ENCODE results near the gene TSR3.

Gene TSR3

GRCh38 chr16:1351582-1352362, at the start of gene TSR3, which contains the start of gene GNPTG:
Gene TSR3 (minus strand): TSS chr16:1351878. CDS start chr16:1351804, 74 bp downstream.
Gene GNPTG (plus strand): TSS chr16:1351931. CDS start chr16:1351966, 35 bp downstream.
- Histone ChIP-seq H3K27ac (ENCODE audit: low read length) (no peak within 1 kb of the TSS), H3K36me3 (ENCODE audit: control insufficient read depth, insufficient read depth, low read length) (peaks cover 12% of the 10 kb centered on the region), H3K27me3 (ENCODE audit: control insufficient read depth, insufficient read depth, low read length) (no peaks in the 10 kb centered on the region), H3K4me1 (ENCODE audit: control insufficient read depth, insufficient read depth, low read length) (peaks cover 2% of the 10 kb centered on the region), H3K9me3 (ENCODE audit: control insufficient read depth, insufficient read depth, low read length) (no peaks in the 10 kb centered on the region), H3K4me3 (ENCODE audit: low read length) (peak within 1 kb of the TSS; percentile 98)
- no CpG with 5 or more reads among the region's 98 CpGs for WGBS (ENCODE audit: insufficient coverage, insufficient read length)
- no peak for DNase-seq (ENCODE audit: low read depth, low spot score)

- H3K9me3 ChIP-seq (ENCODE audit: control insufficient read depth, insufficient read depth, low read length): no peaks in the 10 kb centered on the region
- no peak for DNase-seq (ENCODE audit: low read depth, low spot score)
- H3K27me3 ChIP-seq (ENCODE audit: control insufficient read depth, insufficient read depth, low read length): no peaks in the 10 kb centered on the region
- WGBS (ENCODE audit: insufficient coverage, insufficient read length): no CpG with 5 or more reads among the region's 29 CpGs
- H3K4me1 ChIP-seq (ENCODE audit: control insufficient read depth, insufficient read depth, low read length): no peaks in the 10 kb centered on the region
- peaks cover 10% of the 10 kb centered on the region for H3K36me3 ChIP-seq (ENCODE audit: control insufficient read depth, insufficient read depth, low read length)
- H3K27ac ChIP-seq (ENCODE audit: low read length): no peak overlapping the region
- H3K4me3 ChIP-seq (ENCODE audit: low read length): no peak overlapping the region
Measured at GRCh38 chr16:1401061-1401757, 49.5 kb upstream of the TSR3 start.

GRCh38 chr16:1398826-1399581, 47.3 kb upstream of the TSR3 start:
- no peaks in the 10 kb centered on the region for H3K4me1 ChIP-seq (ENCODE audit: control insufficient read depth, insufficient read depth, low read length)
- no peak for DNase-seq (ENCODE audit: low read depth, low spot score)
- WGBS (ENCODE audit: insufficient coverage, insufficient read length): no CpG with 5 or more reads among the region's 38 CpGs
- no peaks in the 10 kb centered on the region for H3K27me3 ChIP-seq (ENCODE audit: control insufficient read depth, insufficient read depth, low read length)
- H3K36me3 ChIP-seq (ENCODE audit: control insufficient read depth, insufficient read depth, low read length): peaks cover 10% of the 10 kb centered on the region
- no peak overlapping the region for H3K4me3 ChIP-seq (ENCODE audit: low read length)
- H3K27ac ChIP-seq (ENCODE audit: low read length): no peak overlapping the region
- no peaks in the 10 kb centered on the region for H3K9me3 ChIP-seq (ENCODE audit: control insufficient read depth, insufficient read depth, low read length)

GRCh38 chr16:1398351-1398750, 46.7 kb upstream of the TSR3 start:
- Histone ChIP-seq H3K36me3 (ENCODE audit: control insufficient read depth, insufficient read depth, low read length) (peaks cover 14% of the 10 kb centered on the region), H3K4me3 (ENCODE audit: low read length) (no peak overlapping the region), H3K9me3 (ENCODE audit: control insufficient read depth, insufficient read depth, low read length) (no peaks in the 10 kb centered on the region), H3K27me3 (ENCODE audit: control insufficient read depth, insufficient read depth, low read length) (no peaks in the 10 kb centered on the region), H3K4me1 (ENCODE audit: control insufficient read depth, insufficient read depth, low read length) (no peaks in the 10 kb centered on the region), H3K27ac (ENCODE audit: low read length) (no peak overlapping the region)
- no peak for DNase-seq (ENCODE audit: low read depth, low spot score)
- WGBS (ENCODE audit: insufficient coverage, insufficient read length): no CpG with 5 or more reads among the region's 9 CpGs

- H3K27ac ChIP-seq (ENCODE audit: low read length): no peak overlapping the region
- no peak overlapping the region for H3K4me3 ChIP-seq (ENCODE audit: low read length)
- no CpG with 5 or more reads among the region's 21 CpGs for WGBS (ENCODE audit: insufficient coverage, insufficient read length)
- H3K4me1 ChIP-seq (ENCODE audit: control insufficient read depth, insufficient read depth, low read length): no peaks in the 10 kb centered on the region
- H3K36me3 ChIP-seq (ENCODE audit: control insufficient read depth, insufficient read depth, low read length): peaks cover 13% of the 10 kb centered on the region
- H3K9me3 ChIP-seq (ENCODE audit: control insufficient read depth, insufficient read depth, low read length): no peaks in the 10 kb centered on the region
- no peak for DNase-seq (ENCODE audit: low read depth, low spot score)
- no peaks in the 10 kb centered on the region for H3K27me3 ChIP-seq (ENCODE audit: control insufficient read depth, insufficient read depth, low read length)
Measured at GRCh38 chr16:1397779-1398178, 46.1 kb upstream of the TSR3 start.

GRCh38 chr16:1395444-1396031, 43.9 kb upstream of the TSR3 start:
- no peak for DNase-seq (ENCODE audit: low read depth, low spot score)
- Histone ChIP-seq H3K36me3 (ENCODE audit: control insufficient read depth, insufficient read depth, low read length) (peaks cover 13% of the 10 kb centered on the region), H3K27ac (ENCODE audit: low read length) (no peak overlapping the region), H3K27me3 (ENCODE audit: control insufficient read depth, insufficient read depth, low read length) (no peaks in the 10 kb centered on the region), H3K9me3 (ENCODE audit: control insufficient read depth, insufficient read depth, low read length) (no peaks in the 10 kb centered on the region), H3K4me1 (ENCODE audit: control insufficient read depth, insufficient read depth, low read length) (no peaks in the 10 kb centered on the region), H3K4me3 (ENCODE audit: low read length) (no peak overlapping the region)
- WGBS (ENCODE audit: insufficient coverage, insufficient read length): no CpG with 5 or more reads among the region's 22 CpGs

GRCh38 chr16:1394367-1394951, 42.8 kb upstream of the TSR3 start:
- H3K4me3 ChIP-seq (ENCODE audit: low read length): no peak overlapping the region
- WGBS (ENCODE audit: insufficient coverage, insufficient read length): no CpG with 5 or more reads among the region's 19 CpGs
- H3K4me1 ChIP-seq (ENCODE audit: control insufficient read depth, insufficient read depth, low read length): no peaks in the 10 kb centered on the region
- no peak for DNase-seq (ENCODE audit: low read depth, low spot score)
- H3K36me3 ChIP-seq (ENCODE audit: control insufficient read depth, insufficient read depth, low read length): peaks cover 13% of the 10 kb centered on the region
- no peak overlapping the region for H3K27ac ChIP-seq (ENCODE audit: low read length)
- H3K9me3 ChIP-seq (ENCODE audit: control insufficient read depth, insufficient read depth, low read length): no peaks in the 10 kb centered on the region
- H3K27me3 ChIP-seq (ENCODE audit: control insufficient read depth, insufficient read depth, low read length): no peaks in the 10 kb centered on the region

GRCh38 chr16:1393613-1394176, 42.0 kb upstream of the TSR3 start:
- Histone ChIP-seq H3K4me1 (ENCODE audit: control insufficient read depth, insufficient read depth, low read length) (no peaks in the 10 kb centered on the region), H3K27me3 (ENCODE audit: control insufficient read depth, insufficient read depth, low read length) (no peaks in the 10 kb centered on the region), H3K4me3 (ENCODE audit: low read length) (no peak overlapping the region), H3K27ac (ENCODE audit: low read length) (no peak overlapping the region), H3K9me3 (ENCODE audit: control insufficient read depth, insufficient read depth, low read length) (no peaks in the 10 kb centered on the region), H3K36me3 (ENCODE audit: control insufficient read depth, insufficient read depth, low read length) (peaks cover 6% of the 10 kb centered on the region)
- DNase-seq (ENCODE audit: low read depth, low spot score): no peak
- WGBS (ENCODE audit: insufficient coverage, insufficient read length): no CpG with 5 or more reads among the region's 21 CpGs

- H3K4me1 ChIP-seq (ENCODE audit: control insufficient read depth, insufficient read depth, low read length): no peaks in the 10 kb centered on the region
- WGBS (ENCODE audit: insufficient coverage, insufficient read length): no CpG with 5 or more reads among the region's 17 CpGs
- no peaks in the 10 kb centered on the region for H3K9me3 ChIP-seq (ENCODE audit: control insufficient read depth, insufficient read depth, low read length)
- no peak overlapping the region for H3K27ac ChIP-seq (ENCODE audit: low read length)
- DNase-seq (ENCODE audit: low read depth, low spot score): no peak
- no peak overlapping the region for H3K4me3 ChIP-seq (ENCODE audit: low read length)
- H3K36me3 ChIP-seq (ENCODE audit: control insufficient read depth, insufficient read depth, low read length): peaks cover 6% of the 10 kb centered on the region
- H3K27me3 ChIP-seq (ENCODE audit: control insufficient read depth, insufficient read depth, low read length): no peaks in the 10 kb centered on the region
Measured at GRCh38 chr16:1392826-1393225, 41.1 kb upstream of the TSR3 start.
